ENCODE measurements around the gene CHI3L2. TPM values are rescaled to one million over a fixed set of nuclear protein-coding genes. Genes with fewer than 3 reads are reported as not detected.
A peak's percentile ranks its signal among the peaks of the same experiment; 100 is the strongest.

Gene CHI3L2
- total and polyA plus RNA-seq, 2 of the 13 experiments (the other 11 are each of a cell fraction or from before 2014, with no cell fraction given) = 0.46 to 1.7 TPM

DNA sequence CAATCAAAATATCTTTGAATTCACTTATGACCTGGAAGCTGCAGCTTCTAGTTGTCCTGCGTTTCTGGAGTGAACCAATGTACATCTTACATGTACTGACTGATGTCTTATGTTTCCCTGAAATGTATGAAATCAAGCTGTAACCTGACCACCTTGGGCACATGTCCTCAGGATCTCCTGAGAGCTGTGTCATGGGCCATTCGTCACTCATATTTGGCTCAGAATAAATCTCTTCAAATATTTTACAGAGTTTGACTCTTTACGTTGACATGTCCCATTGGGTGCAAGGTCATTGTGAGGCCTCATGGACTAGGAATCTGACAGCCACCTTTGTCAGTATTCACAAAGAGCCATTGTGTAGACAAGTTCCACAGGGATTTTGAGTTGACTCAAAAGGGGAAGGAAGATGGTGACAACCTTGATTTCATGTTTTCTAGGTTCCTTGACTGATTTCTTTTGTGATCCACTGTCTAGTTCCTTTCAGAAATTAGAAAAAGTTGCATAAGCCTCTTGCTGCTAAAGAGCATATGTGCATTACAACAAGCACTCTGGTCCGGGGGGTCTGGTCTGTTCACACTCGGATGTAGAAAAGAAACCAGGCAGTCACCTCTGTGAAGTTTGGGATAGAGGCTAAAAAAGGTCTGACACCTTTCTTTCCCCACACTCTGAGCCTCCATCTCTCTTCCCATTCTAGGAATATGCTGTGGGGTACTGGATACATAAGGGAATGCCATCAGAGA, 10.7 kb downstream of the CHI3L2 start (continued):
- TF ChIP-seq ZBTB38 (CRISPR knock-in tag; IDR thresholded peaks at IDR 0.05) (no peak), GTF2F1 (IDR thresholded peaks at IDR 0.05; ENCODE audit: low read length) (no peak), GABPB1 (CRISPR knock-in tag; IDR thresholded peaks at IDR 0.05) (no peak), GTF3A (CRISPR knock-in tag; conservative IDR thresholded peaks at IDR 0.05) (no peak), DR1 (CRISPR knock-in tag; IDR thresholded peaks at IDR 0.05) (no peak), NFE2L2 (IDR thresholded peaks at IDR 0.05; ENCODE audit: low read length) (no peak), AGO1 (IDR thresholded peaks at IDR 0.05; ENCODE audit: low read depth, low read length, poor library complexity, severe bottlenecking) (no peak), CBX2 (IDR thresholded peaks at IDR 0.05; ENCODE audit: low read depth, low read length) (no peak), CBX2 (CRISPR knock-in tag; IDR thresholded peaks at IDR 0.05; ENCODE audit: low read depth) (no peak), TMF1 (CRISPR knock-in tag; IDR thresholded peaks at IDR 0.05; ENCODE audit: low read depth) (no peak), ZNF761 (CRISPR knock-in tag; conservative IDR thresholded peaks at IDR 0.05) (no peak), MED1 (CRISPR knock-in tag; IDR thresholded peaks at IDR 0.05) (peak; percentile 84), AKAP8 (CRISPR knock-in tag; IDR thresholded peaks at IDR 0.05) (no peak), BRCA1 (CRISPR knock-in tag; IDR thresholded peaks at IDR 0.05) (no peak), ZFP1 (CRISPR knock-in tag; IDR thresholded peaks at IDR 0.05) (no peak), ZNF431 (CRISPR knock-in tag; IDR thresholded peaks at IDR 0.05; ENCODE audit: borderline replicate concordance, low read depth) (no peak)
- TF ChIP-seq, protein P1, sequence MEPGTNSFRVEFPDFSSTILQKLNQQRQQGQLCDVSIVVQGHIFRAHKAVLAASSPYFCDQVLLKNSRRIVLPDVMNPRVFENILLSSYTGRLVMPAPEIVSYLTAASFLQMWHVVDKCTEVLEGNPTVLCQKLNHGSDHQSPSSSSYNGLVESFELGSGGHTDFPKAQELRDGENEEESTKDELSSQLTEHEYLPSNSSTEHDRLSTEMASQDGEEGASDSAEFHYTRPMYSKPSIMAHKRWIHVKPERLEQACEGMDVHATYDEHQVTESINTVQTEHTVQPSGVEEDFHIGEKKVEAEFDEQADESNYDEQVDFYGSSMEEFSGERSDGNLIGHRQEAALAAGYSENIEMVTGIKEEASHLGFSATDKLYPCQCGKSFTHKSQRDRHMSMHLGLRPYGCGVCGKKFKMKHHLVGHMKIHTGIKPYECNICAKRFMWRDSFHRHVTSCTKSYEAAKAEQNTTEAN (CRISPR knock-in tag; conservative IDR thresholded peaks at IDR 0.05) = no peak
- TF ChIP-seq, protein P2, sequence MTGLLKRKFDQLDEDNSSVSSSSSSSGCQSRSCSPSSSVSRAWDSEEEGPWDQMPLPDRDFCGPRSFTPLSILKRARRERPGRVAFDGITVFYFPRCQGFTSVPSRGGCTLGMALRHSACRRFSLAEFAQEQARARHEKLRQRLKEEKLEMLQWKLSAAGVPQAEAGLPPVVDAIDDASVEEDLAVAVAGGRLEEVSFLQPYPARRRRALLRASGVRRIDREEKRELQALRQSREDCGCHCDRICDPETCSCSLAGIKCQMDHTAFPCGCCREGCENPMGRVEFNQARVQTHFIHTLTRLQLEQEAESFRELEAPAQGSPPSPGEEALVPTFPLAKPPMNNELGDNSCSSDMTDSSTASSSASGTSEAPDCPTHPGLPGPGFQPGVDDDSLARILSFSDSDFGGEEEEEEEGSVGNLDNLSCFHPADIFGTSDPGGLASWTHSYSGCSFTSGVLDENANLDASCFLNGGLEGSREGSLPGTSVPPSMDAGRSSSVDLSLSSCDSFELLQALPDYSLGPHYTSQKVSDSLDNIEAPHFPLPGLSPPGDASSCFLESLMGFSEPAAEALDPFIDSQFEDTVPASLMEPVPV (CRISPR knock-in tag; IDR thresholded peaks at IDR 0.05) = no peak
- TF ChIP-seq, protein P3, sequence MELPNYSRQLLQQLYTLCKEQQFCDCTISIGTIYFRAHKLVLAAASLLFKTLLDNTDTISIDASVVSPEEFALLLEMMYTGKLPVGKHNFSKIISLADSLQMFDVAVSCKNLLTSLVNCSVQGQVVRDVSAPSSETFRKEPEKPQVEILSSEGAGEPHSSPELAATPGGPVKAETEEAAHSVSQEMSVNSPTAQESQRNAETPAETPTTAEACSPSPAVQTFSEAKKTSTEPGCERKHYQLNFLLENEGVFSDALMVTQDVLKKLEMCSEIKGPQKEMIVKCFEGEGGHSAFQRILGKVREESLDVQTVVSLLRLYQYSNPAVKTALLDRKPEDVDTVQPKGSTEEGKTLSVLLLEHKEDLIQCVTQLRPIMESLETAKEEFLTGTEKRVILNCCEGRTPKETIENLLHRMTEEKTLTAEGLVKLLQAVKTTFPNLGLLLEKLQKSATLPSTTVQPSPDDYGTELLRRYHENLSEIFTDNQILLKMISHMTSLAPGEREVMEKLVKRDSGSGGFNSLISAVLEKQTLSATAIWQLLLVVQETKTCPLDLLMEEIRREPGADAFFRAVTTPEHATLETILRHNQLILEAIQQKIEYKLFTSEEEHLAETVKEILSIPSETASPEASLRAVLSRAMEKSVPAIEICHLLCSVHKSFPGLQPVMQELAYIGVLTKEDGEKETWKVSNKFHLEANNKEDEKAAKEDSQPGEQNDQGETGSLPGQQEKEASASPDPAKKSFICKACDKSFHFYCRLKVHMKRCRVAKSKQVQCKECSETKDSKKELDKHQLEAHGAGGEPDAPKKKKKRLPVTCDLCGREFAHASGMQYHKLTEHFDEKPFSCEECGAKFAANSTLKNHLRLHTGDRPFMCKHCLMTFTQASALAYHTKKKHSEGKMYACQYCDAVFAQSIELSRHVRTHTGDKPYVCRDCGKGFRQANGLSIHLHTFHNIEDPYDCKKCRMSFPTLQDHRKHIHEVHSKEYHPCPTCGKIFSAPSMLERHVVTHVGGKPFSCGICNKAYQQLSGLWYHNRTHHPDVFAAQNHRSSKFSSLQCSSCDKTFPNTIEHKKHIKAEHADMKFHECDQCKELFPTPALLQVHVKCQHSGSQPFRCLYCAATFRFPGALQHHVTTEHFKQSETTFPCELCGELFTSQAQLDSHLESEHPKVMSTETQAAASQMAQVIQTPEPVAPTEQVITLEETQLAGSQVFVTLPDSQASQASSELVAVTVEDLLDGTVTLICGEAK (IDR thresholded peaks at IDR 0.05) = no peak
- TF ChIP-seq, protein P3 (CRISPR knock-in tag; IDR thresholded peaks at IDR 0.05) = no peak

Data from HepG2 (cell line).